DMS153 treated with DMSO at 0.1 percent for 48 hours (cell line): ENCODE measurements around the gene NEURL4.
A peak's percentile ranks its signal among the peaks of the same experiment; 100 is the strongest.

ENCODE experiments used
- DNase-seq: peaks from one replicate; lab custom pipeline; 2025; ENCODE audit not compliant: unreplicated experiment; lab: John Stamatoyannopoulos, UW

The NEURL4 gene

GRCh38 chr17:7324438-7324779 is 4.7 kb downstream of the NEURL4 start:
- no peak for DNase-seq

DNA sequence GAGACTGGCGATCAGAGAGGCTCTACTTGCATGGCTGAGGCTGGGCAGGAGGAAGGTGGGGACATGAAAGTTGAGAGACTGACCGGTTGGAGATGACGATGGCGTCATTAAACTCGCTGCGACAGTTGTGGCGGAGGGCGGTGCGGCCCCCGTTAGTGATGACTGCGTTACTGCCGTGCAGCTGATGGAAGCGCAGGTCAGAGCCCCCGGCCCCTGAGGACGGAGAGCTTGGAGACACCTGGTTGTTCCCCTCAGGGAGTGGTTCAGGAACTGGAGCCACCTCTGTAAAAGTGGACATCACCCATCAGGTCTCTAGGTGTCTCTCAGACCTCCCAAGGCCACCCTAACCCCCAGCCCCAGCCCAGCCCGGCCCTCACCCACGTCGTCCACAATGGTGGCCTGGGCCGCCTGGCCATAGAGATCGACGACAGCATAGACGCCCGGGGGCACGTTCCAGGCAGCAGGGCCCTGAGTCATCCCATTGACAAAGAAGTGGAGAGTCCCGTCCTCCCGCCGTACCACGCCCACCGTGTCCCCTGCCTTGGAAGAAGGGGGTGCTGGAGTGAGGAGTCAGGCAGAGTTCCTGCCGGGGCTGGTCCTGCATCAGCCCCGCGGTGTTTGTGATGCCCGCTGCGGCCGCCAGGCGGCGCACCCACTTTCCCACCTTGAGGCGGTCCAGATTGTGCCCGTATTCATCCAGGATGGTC is 5.3 kb downstream of the NEURL4 start:
- no peak for DNase-seq

GRCh38 chr17:7322520-7323194 is 6.5 kb downstream of the NEURL4 start:
- no peak for DNase-seq

- DNase-seq: no peak
Measured at GRCh38 chr17:7321466-7321865, 7.7 kb downstream of the NEURL4 start.

DNA sequence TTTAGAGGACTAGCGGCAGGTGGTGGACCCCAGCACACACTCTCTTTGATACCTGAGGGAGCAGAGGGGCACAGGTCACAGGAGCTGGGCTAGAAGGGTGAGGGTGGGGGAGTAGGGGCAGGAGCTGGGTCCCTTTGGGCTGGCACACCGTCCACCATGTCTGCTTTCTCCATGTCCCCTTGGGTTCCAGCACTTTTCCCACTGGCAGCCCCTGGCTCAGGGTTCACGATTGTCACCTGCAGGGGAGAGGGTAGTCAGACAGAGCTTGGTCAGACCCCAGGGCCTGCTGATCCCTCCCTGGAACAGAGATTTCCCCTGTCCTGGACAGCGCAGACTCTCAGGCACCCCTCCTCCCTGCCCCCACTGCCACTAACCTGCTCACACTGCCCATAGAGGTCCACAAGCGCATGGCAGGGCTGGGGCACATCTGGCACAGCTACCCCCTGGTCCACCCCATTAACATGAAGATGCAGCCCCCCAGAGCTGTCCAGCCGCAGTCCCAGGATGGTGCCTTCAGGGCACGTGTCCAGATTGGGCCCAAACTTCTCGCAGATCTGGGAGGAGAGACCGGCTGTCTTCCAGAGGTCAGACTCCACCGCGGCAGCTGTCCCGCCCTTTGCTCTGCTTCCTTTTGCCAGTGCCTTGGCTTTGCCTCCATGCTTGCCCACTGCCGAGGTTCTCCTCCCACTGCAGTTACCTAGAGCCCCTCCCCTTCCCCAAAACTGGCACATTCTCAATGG is 10.8 kb downstream of the NEURL4 start:
- no peak for DNase-seq

- no peak for DNase-seq
Measured at GRCh38 chr17:7317161-7317803, 11.9 kb downstream of the NEURL4 start.

GRCh38 chr17:7315570-7316235 is 13.4 kb downstream of the NEURL4 start:
- DNase-seq: no peak

DNA sequence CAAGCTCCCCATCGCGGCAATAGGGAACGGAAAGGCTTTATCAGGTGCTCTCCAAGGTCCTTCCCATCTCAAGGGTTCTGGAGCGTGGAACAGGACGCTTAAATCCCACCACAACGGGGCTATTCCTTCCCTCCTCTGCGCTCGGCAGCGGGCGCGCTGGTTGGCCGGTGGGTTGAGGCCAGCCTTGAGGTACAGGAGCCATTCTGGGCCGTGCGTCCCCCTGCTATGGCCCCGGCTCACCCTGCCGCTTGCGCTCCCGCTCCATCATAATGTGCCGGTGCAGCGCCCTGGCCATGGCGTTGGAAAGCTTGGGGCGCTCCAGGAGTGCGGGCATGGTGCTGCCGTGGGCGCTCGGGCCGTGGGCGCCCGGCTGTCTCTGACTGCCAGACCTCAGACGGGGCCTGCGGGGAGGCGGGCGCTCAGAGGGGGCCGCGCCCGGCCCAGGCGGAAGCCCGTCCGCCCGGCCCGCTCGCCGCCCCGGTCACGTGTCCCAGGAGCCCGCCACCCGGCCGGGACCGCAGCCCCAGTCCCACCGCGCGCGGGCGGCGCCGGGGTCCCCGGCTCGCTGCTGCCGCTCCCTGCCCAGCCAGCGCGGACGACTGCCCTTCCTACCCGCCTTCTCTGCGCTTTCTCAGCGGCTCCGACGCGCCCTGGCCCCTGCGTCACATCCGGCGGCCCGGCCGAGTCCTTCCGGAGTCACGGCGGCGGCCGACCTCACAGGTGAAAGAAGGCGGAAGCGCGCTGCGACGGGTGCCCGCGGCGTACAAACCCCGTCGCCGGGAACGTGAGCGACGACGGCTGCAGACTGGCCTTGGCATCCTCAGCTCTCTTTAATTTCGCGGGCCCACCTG is 14.2 kb downstream of the NEURL4 start, which contains the start of gene GPS2:
GPS2 (minus strand) TSS at position 642 of the 851 bp plus-strand sequence; CDS start at position 334, 308 bp downstream.
- DNase-seq: peak; percentile 47

DNA sequence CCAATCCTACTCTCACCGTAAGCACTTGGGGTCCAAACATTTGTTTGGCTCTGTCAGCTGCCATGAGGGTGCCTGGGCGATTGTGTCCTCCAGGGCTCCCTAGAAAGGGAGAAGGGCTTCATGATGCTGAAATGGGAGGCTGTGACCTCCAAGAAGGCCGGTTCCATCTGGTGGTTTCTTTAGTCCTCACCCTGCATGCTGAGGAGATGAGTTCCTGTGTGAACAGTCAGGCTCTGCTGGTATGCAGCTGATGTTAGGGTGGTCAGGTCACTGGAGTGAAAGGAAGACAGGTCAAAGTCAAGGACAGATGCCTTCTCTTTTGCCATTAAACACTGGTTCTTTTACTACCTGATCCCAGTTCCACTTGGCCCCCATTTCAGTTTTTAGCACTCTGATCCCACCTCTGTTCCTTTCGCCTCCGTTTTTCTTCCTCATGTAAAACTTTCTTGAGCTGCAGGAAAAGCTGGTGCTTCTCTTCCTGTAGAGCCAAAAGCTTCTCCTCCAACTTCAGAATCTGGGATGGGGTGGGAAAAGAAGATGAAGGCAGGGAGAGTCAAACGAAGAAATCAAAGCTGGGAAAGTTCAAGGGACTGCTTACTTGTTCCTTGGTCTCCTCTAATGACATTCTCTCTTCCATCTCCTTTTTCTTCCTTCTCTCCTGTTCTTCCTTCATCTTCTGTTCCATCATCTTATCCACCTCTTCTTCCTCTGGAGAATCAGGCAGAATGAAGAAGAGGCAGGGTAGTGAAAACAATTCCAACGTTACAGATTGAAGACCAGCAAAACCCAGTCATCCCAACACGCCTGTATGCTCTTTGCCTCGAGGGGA is 15.0 kb downstream of the NEURL4 start:
- no peak for DNase-seq

DNA sequence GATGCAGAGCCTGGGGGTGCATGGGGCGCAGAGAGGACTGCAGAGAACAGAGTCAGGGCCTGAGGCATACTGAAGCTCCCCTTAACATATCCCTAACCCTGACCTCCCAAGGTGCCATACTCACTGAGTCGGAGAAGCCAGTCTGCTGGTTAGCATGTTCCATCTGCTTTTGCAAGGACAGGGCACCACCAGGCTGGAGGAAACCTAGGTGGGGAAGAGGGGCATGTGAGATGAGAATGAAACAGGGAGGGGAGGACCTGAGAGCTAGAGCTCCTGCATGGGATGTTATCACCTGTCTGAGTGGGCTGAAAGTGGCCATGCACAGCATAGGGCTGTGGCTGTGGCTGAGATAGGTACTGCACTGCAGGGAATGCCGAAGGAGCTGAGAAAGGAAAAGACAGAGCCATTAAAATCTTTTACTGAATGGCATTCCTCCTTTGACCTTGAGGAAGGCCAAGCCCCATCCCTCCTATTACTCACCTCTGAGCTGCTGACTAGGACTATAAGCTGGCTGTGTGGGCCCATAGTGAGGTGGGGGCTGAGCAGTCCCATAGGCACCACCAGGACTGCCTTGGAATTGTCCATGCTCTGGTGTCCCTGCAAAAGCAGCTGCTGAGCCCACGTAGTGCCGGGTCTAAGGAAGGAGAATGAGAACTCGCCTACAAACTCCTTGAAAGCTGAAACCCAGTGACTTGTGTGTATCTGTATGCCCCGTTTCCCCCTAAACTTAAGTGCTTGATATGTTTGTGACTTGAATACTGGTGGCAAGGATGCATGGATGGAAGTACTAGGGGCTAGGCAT is 15.8 kb downstream of the NEURL4 start:
- DNase-seq: no peak

DNA sequence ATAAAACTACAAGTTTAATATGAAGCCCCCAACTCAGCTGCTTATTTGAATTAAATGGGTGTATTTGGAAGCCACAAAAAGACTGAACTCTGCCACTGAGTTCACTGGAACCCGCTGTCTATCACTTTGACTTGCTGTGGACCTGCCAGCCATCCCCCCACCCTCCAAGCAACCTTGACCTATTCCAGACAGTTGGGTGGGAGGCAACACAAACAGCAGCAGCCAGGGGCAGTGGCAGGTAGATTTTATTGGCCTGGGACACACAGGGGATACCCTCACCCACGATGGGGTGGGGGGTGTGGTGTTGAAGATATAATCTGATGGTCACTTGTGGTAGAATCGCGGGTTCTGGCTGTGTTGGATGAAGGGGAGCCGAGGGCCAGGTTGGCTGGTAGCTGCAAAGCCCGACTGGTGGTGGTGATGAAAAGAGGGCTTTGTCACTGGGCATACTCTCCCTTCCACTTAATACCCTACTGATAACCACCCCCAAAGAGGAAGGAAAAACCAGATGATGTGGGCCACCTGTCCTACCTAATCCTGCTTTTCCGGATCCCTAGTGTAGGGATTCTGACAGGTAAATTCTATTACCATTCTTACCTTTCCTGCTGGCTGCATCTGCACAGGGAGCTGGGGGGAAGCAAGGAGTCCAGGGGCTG is 16.6 kb downstream of the NEURL4 start:
- no peak for DNase-seq

DNA sequence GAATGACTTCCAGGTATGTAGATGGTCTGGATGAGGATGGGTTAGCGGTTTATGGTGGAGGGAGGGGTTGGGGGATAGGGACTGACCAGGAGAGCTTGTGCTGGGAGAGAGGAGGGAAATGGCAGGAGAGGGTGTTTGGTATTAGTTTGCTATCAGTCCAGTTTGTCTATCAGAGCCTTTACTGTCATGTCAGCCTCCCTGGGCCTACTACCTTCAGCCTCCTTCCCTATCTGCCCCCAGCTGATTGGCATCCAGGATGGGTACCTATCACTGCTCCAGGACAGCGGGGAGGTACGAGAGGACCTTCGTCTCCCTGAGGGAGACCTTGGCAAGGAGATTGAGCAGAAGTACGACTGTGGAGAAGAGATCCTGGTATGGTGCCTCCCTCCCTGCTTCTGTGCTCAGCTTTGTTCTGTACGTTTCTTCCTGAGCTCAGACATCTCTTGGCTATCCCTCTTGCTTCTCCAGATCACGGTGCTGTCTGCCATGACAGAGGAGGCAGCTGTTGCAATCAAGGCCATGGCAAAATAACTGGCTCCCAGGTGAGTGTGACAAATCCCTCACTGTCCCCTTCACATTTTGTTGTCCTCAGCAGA is 17.9 kb downstream of the NEURL4 start:
- no peak for DNase-seq

DNA sequence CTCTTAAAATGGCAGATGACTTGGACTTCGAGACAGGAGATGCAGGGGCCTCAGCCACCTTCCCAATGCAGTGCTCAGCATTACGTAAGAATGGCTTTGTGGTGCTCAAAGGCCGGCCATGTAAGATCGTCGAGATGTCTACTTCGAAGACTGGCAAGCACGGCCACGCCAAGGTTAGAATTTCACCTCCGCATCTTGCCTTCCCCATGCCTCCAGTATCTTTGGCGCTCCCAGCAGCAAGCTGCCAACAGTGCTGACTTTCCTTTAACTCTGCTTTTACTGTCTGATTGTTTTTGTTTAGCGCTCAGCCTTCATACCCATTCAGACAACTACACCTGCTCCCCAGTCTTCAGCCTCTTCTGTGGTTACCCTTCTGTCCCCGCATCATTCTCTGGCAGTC is 19.5 kb downstream of the NEURL4 start:
- DNase-seq: no peak

GRCh38 chr17:7308625-7309433 is 20.3 kb downstream of the NEURL4 start:
- peak; percentile 14 for DNase-seq

GRCh38 chr17:7307686-7308624 is 21.2 kb downstream of the NEURL4 start:
- no peak for DNase-seq
